Jurkat, Clone E6-1 (cell line): ENCODE measurements around the gene LARGE1.

ENCODE experiments used
- DNase-seq: peaks from one replicate; pipeline ENCODE4 v3.0.0-alpha.2; 2011; ENCODE audit warnings: low read depth, low spot score
- H3K4me3 ChIP-seq: 2 replicates; pipeline ENCODE4 v1.5.1; 2011; ENCODE audit warnings: mild to moderate bottlenecking, low read length, control low read depth, moderate library complexity

LARGE1 gene

DNA sequence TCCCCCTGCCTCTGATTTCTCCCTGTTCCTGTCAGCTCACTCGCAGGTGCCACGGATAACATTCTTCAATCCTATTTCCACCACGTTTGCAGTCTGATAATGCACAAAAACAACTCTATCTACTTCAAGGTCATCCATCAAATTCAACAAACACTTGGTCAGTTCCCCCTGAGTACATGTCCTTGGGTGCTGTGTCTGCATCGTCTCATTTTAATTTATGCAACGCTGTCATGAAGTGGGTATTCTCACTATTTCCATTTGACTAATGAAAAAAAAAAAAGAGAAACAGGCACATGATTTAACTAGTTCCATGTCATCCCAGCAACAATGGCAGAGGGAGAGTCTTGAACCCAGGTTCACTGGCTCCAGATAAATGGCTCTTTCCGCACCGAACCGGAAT is 262.6 kb downstream of the LARGE1 start:
- no peak for DNase-seq
- no peak overlapping the region for H3K4me3 ChIP-seq

DNA sequence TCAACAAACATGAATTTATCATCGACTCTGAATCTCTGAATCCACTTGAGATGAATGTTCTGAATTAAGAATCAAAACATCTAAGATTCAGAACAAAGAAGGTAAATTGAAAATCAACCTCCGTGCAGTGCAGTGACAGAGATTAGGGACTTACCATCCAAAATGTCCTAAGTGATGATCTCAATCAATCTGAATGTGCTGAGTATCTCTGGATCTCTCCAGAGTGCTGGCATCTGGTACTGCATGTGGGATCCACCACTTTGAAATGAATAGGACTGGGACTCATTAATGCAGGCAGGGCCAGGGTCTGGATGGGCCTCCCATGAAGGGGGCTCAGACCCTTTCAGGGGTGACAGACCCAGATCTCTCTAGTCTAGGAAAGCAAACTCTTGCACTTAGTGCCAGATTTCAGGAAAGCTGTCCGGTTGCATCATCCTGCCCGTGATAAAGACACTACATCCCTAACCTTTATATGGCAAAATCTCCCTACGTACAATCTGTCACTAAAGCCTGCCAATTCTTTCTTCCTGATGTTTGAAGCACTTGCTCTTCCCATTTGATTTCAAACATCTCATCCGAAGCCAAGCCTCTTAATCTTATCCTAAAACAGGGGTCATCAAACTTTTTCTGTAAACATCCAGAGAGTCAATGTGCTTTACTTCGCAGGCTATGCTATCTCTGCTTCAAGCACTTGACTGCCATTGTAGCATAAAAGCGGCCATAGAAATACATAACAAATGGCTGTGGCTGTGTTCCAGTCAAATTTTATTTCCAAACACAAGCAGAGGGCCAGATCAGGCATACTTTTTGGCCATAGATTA is 263.3 kb downstream of the LARGE1 start:
- H3K4me3 ChIP-seq, result no peak overlapping the region
- no peak for DNase-seq

- no peak for DNase-seq
Observed at GRCh38 chr22:33654173-33654895, 265.9 kb downstream of the LARGE1 start.

DNA sequence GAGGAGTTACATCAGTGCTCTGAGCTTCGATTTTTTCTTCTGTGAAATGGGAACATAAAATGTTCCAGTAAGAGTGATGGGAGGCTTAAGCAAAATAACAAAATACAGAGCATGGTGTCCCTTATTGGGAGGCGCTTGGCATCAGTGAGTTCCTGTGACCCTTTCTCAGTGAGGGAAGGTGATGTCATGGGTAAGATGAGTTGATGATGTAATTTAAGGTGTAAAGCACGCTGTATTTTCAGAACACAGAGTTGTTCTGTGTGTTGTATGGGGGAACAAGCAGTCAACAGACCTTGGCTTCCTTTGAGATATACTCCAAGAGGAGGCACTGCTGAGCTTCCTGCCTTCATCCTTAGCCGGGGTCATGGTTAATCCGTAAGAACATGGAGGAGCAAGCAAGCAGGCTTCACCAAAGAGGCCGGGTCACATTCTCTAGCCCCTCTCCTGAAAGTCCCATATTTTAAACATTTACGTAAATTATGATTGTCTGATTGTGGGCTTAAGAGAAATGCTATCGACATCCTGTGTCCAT is 266.7 kb downstream of the LARGE1 start:
- no peak overlapping the region for H3K4me3 ChIP-seq
- no peak for DNase-seq

More at GRCh38 chr22:33654173-33654895, 265.9 kb downstream of the LARGE1 start:
- no peak overlapping the region for H3K4me3 ChIP-seq

DNA sequence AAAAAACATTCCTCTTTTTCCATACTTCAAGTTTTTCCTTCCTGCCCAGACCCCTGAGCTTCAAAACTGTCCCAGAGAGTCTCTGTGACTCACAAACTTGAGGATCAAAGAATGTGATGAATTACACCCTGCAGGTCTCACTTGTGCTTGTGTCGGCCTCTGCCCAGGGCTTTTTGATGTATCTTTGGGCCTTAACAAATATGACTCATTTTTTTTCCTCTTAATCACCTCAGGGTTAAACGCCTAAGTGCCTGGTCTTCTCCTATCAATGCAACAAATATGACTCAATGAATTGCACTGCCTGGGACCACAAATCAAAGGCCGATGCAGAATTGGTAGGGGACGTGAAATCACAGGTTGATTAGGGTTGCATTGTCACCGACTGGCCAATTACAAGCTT is 267.7 kb downstream of the LARGE1 start:
- no peak overlapping the region for H3K4me3 ChIP-seq
- no peak for DNase-seq

- H3K4me3 ChIP-seq, result no peak overlapping the region
- no peak for DNase-seq
Observed at GRCh38 chr22:33650244-33650643, 270.0 kb downstream of the LARGE1 start.

DNA sequence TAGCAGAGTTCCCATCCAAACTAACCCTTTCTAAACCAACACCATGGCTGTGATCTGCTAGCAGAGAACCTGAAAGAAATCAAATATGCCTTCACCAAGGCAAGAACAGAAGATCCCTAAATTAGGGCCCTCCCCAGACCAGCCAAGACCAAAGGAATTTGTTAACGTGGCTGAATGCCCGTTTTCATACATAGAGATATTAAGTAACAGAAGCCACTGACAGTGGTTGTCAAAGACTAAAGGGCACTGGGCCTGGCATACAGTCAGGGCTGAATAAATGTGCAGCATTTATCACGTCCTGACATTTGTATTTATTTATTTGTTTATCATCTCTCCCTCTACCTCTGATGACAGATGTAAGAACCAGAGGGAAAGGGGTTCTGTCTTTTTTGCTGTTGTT is 271.8 kb downstream of the LARGE1 start:
- no peak overlapping the region for H3K4me3 ChIP-seq
- no peak for DNase-seq

DNA sequence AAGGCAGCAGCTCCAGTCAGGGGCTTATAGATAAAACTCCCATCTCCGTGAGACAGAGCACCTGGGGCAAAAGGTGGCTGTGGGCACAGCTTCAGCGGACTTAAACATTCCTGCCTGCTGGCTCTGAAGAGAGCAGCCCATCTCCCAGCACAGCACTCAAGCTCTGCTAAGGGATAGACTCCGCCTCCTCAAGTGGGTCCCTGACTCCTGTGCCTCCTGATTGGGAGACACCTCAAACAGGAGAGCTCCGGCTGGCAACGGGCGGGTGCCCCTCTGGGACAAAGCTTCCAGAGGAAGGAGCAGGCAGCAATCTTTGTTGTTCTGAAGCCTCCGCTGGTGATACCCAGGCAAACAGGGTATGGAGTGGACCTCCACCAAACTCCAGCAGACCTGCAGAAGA is 279.4 kb downstream of the LARGE1 start:
- no peak overlapping the region for H3K4me3 ChIP-seq
- DNase-seq, result no peak

DNA sequence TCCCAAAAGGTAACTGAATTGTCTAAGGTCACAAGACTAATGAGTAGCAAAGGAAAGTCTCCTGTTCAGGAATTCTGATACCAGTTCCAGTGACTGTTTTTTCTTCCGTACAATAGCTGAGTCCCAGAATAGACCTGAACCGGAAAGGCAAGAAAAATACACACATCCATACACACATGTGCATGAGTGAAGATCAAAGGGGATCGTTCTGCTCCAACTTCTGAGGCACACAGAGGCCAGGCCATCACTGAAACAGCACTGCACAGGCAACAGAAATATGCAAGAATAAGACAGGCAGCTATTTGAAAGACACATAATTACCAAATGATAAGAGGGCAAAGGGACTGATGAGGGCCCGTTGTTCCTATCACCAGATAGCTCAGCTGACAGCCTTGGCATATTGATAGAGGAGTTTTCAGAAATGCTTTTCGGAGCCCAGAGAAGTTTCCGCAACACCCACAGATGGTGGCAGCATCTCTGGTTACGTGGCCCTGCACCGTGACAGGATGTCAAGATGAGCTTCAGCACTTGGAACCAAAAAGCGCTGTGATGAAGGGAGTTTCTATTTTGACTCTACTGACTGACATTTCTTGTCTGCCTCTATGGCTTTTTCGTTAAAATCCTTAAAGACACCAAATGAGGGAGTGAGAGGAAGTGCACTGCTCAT is 280.6 kb downstream of the LARGE1 start:
- H3K4me3 ChIP-seq, result no peak overlapping the region
- DNase-seq, result no peak

- H3K4me3 ChIP-seq, result no peak overlapping the region
- no peak for DNase-seq
Observed at GRCh38 chr22:33635766-33636165, 284.5 kb downstream of the LARGE1 start.

GRCh38 chr22:33631777-33632176 is 288.5 kb downstream of the LARGE1 start:
- DNase-seq, result no peak
- H3K4me3 ChIP-seq, result no peak overlapping the region

GRCh38 chr22:33625959-33626358 is 294.3 kb downstream of the LARGE1 start:
- no peak for DNase-seq
- H3K4me3 ChIP-seq, result no peak overlapping the region

- H3K4me3 ChIP-seq, result no peak overlapping the region
- no peak for DNase-seq
Observed at GRCh38 chr22:33620085-33620484, 300.2 kb downstream of the LARGE1 start.

GRCh38 chr22:33606504-33606903 is 313.8 kb downstream of the LARGE1 start:
- DNase-seq, result no peak
- no peak overlapping the region for H3K4me3 ChIP-seq

DNA sequence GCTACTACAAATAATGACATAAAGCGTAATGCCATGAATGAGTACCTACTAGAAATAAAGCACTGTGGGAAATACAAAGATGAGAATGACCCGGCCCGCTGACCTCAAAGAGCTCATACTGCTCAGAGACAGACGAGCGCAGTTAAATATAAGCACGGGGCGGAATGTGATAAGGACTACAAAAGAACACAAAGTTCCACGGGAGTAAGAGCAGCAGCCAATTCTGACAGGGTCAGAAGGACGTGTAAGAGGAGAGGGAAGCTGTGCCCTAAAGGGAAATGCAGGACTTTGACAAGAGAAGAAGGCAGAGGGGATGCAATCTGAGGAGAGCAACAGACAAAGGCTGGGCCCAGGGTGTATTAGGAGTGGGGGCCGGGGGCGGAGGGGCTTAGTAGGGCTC is 314.6 kb downstream of the LARGE1 start:
- no peak overlapping the region for H3K4me3 ChIP-seq
- no peak for DNase-seq

DNA sequence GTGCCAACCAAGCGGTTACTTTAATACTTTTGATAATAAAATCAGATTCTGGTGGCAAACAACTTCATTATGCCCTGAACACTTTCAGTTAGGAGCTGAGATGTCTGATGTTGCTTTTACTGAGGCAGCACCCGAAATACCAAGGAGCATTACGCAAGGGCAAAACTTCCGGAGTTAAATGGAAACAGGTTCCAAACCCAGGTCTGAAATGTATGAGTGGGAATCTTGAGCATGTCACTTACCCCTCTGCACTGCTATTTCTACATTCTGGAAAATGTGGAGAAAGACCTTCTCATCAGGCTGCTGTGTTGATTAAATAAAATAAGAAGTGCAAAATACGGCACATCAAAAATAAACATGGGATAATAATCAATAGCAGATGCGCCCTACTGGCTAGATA is 315.1 kb downstream of the LARGE1 start:
- H3K4me3 ChIP-seq, result no peak overlapping the region
- DNase-seq, result no peak

- no peak overlapping the region for H3K4me3 ChIP-seq
- peak; percentile 27 for DNase-seq
Observed at GRCh38 chr22:33601062-33601461, 319.2 kb downstream of the LARGE1 start.

- no peak overlapping the region for H3K4me3 ChIP-seq
- DNase-seq, result no peak
Observed at GRCh38 chr22:33600595-33600994, 319.7 kb downstream of the LARGE1 start.

DNA sequence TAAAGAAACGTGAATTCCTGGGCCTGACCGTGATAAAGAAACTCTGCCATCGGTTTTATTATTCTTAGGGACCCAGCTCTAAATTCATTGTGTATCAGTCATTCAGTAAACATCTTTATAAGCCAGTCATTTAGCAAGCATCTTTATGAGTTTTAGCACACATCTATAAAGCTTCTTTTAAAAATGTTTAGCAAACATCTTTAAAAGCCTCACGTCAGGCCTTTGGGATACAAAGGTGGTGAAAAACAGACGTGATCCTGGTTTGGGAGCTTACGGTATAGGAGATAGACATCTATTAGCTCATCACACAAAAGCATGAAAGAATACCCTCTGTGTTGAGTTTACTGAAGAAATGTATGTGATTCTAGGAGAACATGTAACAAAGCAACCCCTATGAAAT is 320.2 kb downstream of the LARGE1 start:
- H3K4me3 ChIP-seq, result no peak overlapping the region
- DNase-seq, result no peak

DNA sequence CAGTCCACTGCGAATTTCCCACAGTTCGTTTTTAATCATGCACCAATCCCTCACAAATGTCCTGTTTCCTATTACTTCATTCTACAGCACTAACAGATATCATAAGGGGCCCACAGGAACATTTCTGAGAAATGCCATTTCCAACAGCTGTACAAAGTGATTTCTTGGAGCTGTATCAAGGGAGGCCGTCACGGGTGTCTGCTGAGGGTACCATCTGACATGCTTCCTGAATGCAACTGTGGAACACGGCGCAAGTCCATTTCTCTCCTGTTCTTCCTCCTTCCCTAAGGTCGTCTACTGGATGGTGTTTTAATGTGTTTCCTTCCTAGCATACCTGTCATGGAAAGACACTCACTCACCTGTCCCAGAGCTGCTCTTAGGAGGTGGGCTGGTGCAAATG is 320.7 kb downstream of the LARGE1 start:
- no peak overlapping the region for H3K4me3 ChIP-seq
- no peak for DNase-seq
